Vagina (tissue), 2 donors: Measurements from ENCODE around the gene KRTCAP3.

Source experiments
- CTCF ChIP-seq, 3 experiments: fragments of 450-650 bp in 2 of 3; fragments of 200-600 bp in 1 of 3; sonication (generic) in 1 of 3; IDR thresholded peaks; one replicate each; pipeline ENCODE4 v1.5.1; 2017 to 2019; ENCODE audit warnings: antibody characterized with exemption in 3 of 3, mild to moderate bottlenecking in 2 of 3, moderate library complexity in 2 of 3
- POLR2A ChIP-seq, 2 donors: fragments of 450-650 bp; IDR thresholded peaks; one replicate each; pipeline ENCODE4 v1.6.1; 2017; ENCODE audit warnings: antibody characterized with exemption in 2 of 2, mild to moderate bottlenecking in 2 of 2, moderate library complexity in 2 of 2
- POLR2AphosphoS5 ChIP-seq, 2 donors: sonication (generic); formaldehyde crosslinking; IDR thresholded peaks; one replicate each; pipeline ENCODE4 v1.9.0; 2017; ENCODE audit warnings: antibody characterized with exemption in 2 of 2, mild to moderate bottlenecking in 2 of 2, low read depth in 1 of 2; ENCODE audit not compliant: insufficient read depth in 1 of 2

- TF ChIP-seq CTCF (IDR thresholded peaks at IDR 0.05) (no peak), POLR2A (IDR thresholded peaks at IDR 0.05) (no peak), POLR2AphosphoS5 (IDR thresholded peaks at IDR 0.05; ENCODE audit: insufficient read depth in 1 of 2, low read depth in 1 of 2) (no peak)
Measured at GRCh38 chr2:27420996-27421395, 21.2 kb upstream of the KRTCAP3 start.
